GM12891 (cell line): ENCODE results near the gene RAB23.

Source experiments
- POLR2A ChIP-seq: IDR thresholded peaks from 2 replicates; pipeline ENCODE4 v1.6.1; 2011; ENCODE audit warnings: low read depth, low read length, control low read depth
- POLR2AphosphoS5 ChIP-seq: IDR thresholded peaks from 2 replicates; pipeline ENCODE4 v1.6.1; 2011; ENCODE audit warnings: low read depth, low read length, control low read depth

GRCh38 chr6:57256541-57256940 lies 34.4 kb upstream of the RAB23 start:
- TF ChIP-seq POLR2AphosphoS5 (no peak), POLR2A (no peak)
